Measurements from ENCODE around the gene CD320.

CD320 gene

GRCh38 chr19:8332976-8333766 lies 25.0 kb upstream of the CD320 start:
- Histone ChIP-seq H3K27me3 (ENCODE audit: control insufficient read depth in 1 of 2, insufficient read depth in 2 of 2, low read length in 2 of 2) (peaks cover 23 to 29% of the 10 kb centered on the region in 2 donors), H3K27ac (ENCODE audit: low read depth, low read length) (no peak overlapping the region)

GRCh38 chr19:8331263-8331845 lies 23.2 kb upstream of the CD320 start:
- Histone ChIP-seq H3K27ac (ENCODE audit: low read depth, low read length) (no peak overlapping the region), H3K4me1 (ENCODE audit: control insufficient read depth in 1 of 2, insufficient read depth in 2 of 2, low read length in 2 of 2) (peaks cover 0 to 8% of the 10 kb centered on the region in 2 donors), H3K9ac (ENCODE audit: low read depth in 1 of 2, low read length in 2 of 2) (no peak overlapping the region), H3K27me3 (ENCODE audit: control insufficient read depth in 1 of 2, insufficient read depth in 2 of 2, low read length in 2 of 2) (peaks cover 23 to 24% of the 10 kb centered on the region in 2 donors), H3K36me3 (ENCODE audit: control insufficient read depth in 1 of 2, insufficient read depth in 2 of 2, low read length in 2 of 2) (no peaks in the 10 kb centered on the region), H3K4me3 (ENCODE audit: low read depth in 1 of 2, low read length in 2 of 2) (no peak overlapping the region), H3K9me3 (ENCODE audit: control insufficient read depth in 1 of 2, low read length in 2 of 2) (no peaks in the 10 kb centered on the region)

More at GRCh38 chr19:8332976-8333766, 25.0 kb upstream of the CD320 start:
- H3K4me3 ChIP-seq (ENCODE audit: low read depth in 1 of 2, low read length in 2 of 2) = no peak overlapping the region
- no peak overlapping the region for H3K9ac ChIP-seq (ENCODE audit: low read depth in 1 of 2, low read length in 2 of 2)
- no peaks in the 10 kb centered on the region for H3K36me3 ChIP-seq (ENCODE audit: control insufficient read depth in 1 of 2, insufficient read depth in 2 of 2, low read length in 2 of 2)
- H3K9me3 ChIP-seq (ENCODE audit: control insufficient read depth in 1 of 2, low read length in 2 of 2) = no peaks in the 10 kb centered on the region
- peaks cover 0 to 8% of the 10 kb centered on the region in 2 donors for H3K4me1 ChIP-seq (ENCODE audit: control insufficient read depth in 1 of 2, insufficient read depth in 2 of 2, low read length in 2 of 2)

GRCh38 chr19:8329996-8330395 lies 21.8 kb upstream of the CD320 start:
- Histone ChIP-seq H3K4me1 (ENCODE audit: control insufficient read depth in 1 of 2, insufficient read depth in 2 of 2, low read length in 2 of 2) (peaks cover 0 to 8% of the 10 kb centered on the region in 2 donors), H3K36me3 (ENCODE audit: control insufficient read depth in 1 of 2, insufficient read depth in 2 of 2, low read length in 2 of 2) (no peaks in the 10 kb centered on the region), H3K4me3 (ENCODE audit: low read depth in 1 of 2, low read length in 2 of 2) (no peak overlapping the region), H3K27ac (ENCODE audit: low read depth, low read length) (no peak overlapping the region), H3K9me3 (ENCODE audit: control insufficient read depth in 1 of 2, low read length in 2 of 2) (no peaks in the 10 kb centered on the region), H3K27me3 (ENCODE audit: control insufficient read depth in 1 of 2, insufficient read depth in 2 of 2, low read length in 2 of 2) (peaks cover 17 to 20% of the 10 kb centered on the region in 2 donors), H3K9ac (ENCODE audit: low read depth in 1 of 2, low read length in 2 of 2) (no peak overlapping the region)

GRCh38 chr19:8325454-8325853 lies 17.3 kb upstream of the CD320 start:
- H3K9me3 ChIP-seq (ENCODE audit: control insufficient read depth in 1 of 2, low read length in 2 of 2) = no peaks in the 10 kb centered on the region
- peaks cover 8 to 20% of the 10 kb centered on the region in 2 donors for H3K36me3 ChIP-seq (ENCODE audit: control insufficient read depth in 1 of 2, insufficient read depth in 2 of 2, low read length in 2 of 2)
- H3K27ac ChIP-seq (ENCODE audit: low read depth, low read length) = no peak overlapping the region
- no peaks in the 10 kb centered on the region for H3K27me3 ChIP-seq (ENCODE audit: control insufficient read depth in 1 of 2, insufficient read depth in 2 of 2, low read length in 2 of 2)
- H3K4me1 ChIP-seq (ENCODE audit: control insufficient read depth in 1 of 2, insufficient read depth in 2 of 2, low read length in 2 of 2) = peaks cover 10 to 15% of the 10 kb centered on the region in 2 donors
- no peak overlapping the region for H3K9ac ChIP-seq (ENCODE audit: low read depth in 1 of 2, low read length in 2 of 2)
- no peak overlapping the region for H3K4me3 ChIP-seq (ENCODE audit: low read depth in 1 of 2, low read length in 2 of 2)

- no peak overlapping the region for H3K9ac ChIP-seq (ENCODE audit: low read depth in 1 of 2, low read length in 2 of 2)
- H3K9me3 ChIP-seq (ENCODE audit: control insufficient read depth in 1 of 2, low read length in 2 of 2) = no peaks in the 10 kb centered on the region
- H3K4me3 ChIP-seq (ENCODE audit: low read depth in 1 of 2, low read length in 2 of 2) = no peak overlapping the region
- peaks cover 17 to 25% of the 10 kb centered on the region in 2 donors for H3K4me1 ChIP-seq (ENCODE audit: control insufficient read depth in 1 of 2, insufficient read depth in 2 of 2, low read length in 2 of 2)
- no peaks in the 10 kb centered on the region for H3K27me3 ChIP-seq (ENCODE audit: control insufficient read depth in 1 of 2, insufficient read depth in 2 of 2, low read length in 2 of 2)
- H3K27ac ChIP-seq (ENCODE audit: low read depth, low read length) = no peak overlapping the region
- peaks cover 8 to 20% of the 10 kb centered on the region in 2 donors for H3K36me3 ChIP-seq (ENCODE audit: control insufficient read depth in 1 of 2, insufficient read depth in 2 of 2, low read length in 2 of 2)
Observed at GRCh38 chr19:8324186-8325050, 16.3 kb upstream of the CD320 start.

GRCh38 chr19:8323781-8324185 lies 15.6 kb upstream of the CD320 start:
- Histone ChIP-seq H3K9ac (ENCODE audit: low read depth in 1 of 2, low read length in 2 of 2) (no peak overlapping the region), H3K4me3 (ENCODE audit: low read depth in 1 of 2, low read length in 2 of 2) (no peak overlapping the region), H3K4me1 (ENCODE audit: control insufficient read depth in 1 of 2, insufficient read depth in 2 of 2, low read length in 2 of 2) (peaks cover 17 to 25% of the 10 kb centered on the region in 2 donors), H3K9me3 (ENCODE audit: control insufficient read depth in 1 of 2, low read length in 2 of 2) (no peaks in the 10 kb centered on the region), H3K36me3 (ENCODE audit: control insufficient read depth in 1 of 2, insufficient read depth in 2 of 2, low read length in 2 of 2) (peaks cover 8 to 20% of the 10 kb centered on the region in 2 donors), H3K27me3 (ENCODE audit: control insufficient read depth in 1 of 2, insufficient read depth in 2 of 2, low read length in 2 of 2) (no peaks in the 10 kb centered on the region), H3K27ac (ENCODE audit: low read depth, low read length) (no peak overlapping the region)

- H3K4me3 ChIP-seq (ENCODE audit: low read depth in 1 of 2, low read length in 2 of 2) = peak overlapping the region; percentile 95 to 98
- H3K9ac ChIP-seq (ENCODE audit: low read depth in 1 of 2, low read length in 2 of 2) = peak overlapping the region; percentile 91 to 99
- H3K27me3 ChIP-seq (ENCODE audit: control insufficient read depth in 1 of 2, insufficient read depth in 2 of 2, low read length in 2 of 2) = no peaks in the 10 kb centered on the region
- no peaks in the 10 kb centered on the region for H3K9me3 ChIP-seq (ENCODE audit: control insufficient read depth in 1 of 2, low read length in 2 of 2)
- no peak overlapping the region for H3K27ac ChIP-seq (ENCODE audit: low read depth, low read length)
- H3K4me1 ChIP-seq (ENCODE audit: control insufficient read depth in 1 of 2, insufficient read depth in 2 of 2, low read length in 2 of 2) = peaks cover 17 to 25% of the 10 kb centered on the region in 2 donors
- peaks cover 8 to 20% of the 10 kb centered on the region in 2 donors for H3K36me3 ChIP-seq (ENCODE audit: control insufficient read depth in 1 of 2, insufficient read depth in 2 of 2, low read length in 2 of 2)
Observed at GRCh38 chr19:8322638-8322997, 14.5 kb upstream of the CD320 start.

- Histone ChIP-seq H3K27ac (ENCODE audit: low read depth, low read length) (peak overlapping the region; percentile 62), H3K9me3 (ENCODE audit: control insufficient read depth in 1 of 2, low read length in 2 of 2) (no peaks in the 10 kb centered on the region), H3K36me3 (ENCODE audit: control insufficient read depth in 1 of 2, insufficient read depth in 2 of 2, low read length in 2 of 2) (peaks cover 8 to 20% of the 10 kb centered on the region in 2 donors), H3K27me3 (ENCODE audit: control insufficient read depth in 1 of 2, insufficient read depth in 2 of 2, low read length in 2 of 2) (no peaks in the 10 kb centered on the region), H3K9ac (ENCODE audit: low read depth in 1 of 2, low read length in 2 of 2) (peak overlapping the region; percentile 91 to 99), H3K4me3 (ENCODE audit: low read depth in 1 of 2, low read length in 2 of 2) (peak overlapping the region; percentile 95 to 98), H3K4me1 (ENCODE audit: control insufficient read depth in 1 of 2, insufficient read depth in 2 of 2, low read length in 2 of 2) (peaks cover 17 to 25% of the 10 kb centered on the region in 2 donors)
Observed at GRCh38 chr19:8321986-8322637, 14.0 kb upstream of the CD320 start.

- H3K9me3 ChIP-seq (ENCODE audit: control insufficient read depth in 1 of 2, low read length in 2 of 2) = no peaks in the 10 kb centered on the region
- H3K36me3 ChIP-seq (ENCODE audit: control insufficient read depth in 1 of 2, insufficient read depth in 2 of 2, low read length in 2 of 2) = peaks cover 8 to 22% of the 10 kb centered on the region in 2 donors
- peak within 1 kb of the TSS; percentile 99 to 100 for H3K9ac ChIP-seq (ENCODE audit: low read depth in 1 of 2, low read length in 2 of 2)
- peaks cover 17 to 25% of the 10 kb centered on the region in 2 donors for H3K4me1 ChIP-seq (ENCODE audit: control insufficient read depth in 1 of 2, insufficient read depth in 2 of 2, low read length in 2 of 2)
- peak within 1 kb of the TSS; percentile 92 for H3K27ac ChIP-seq (ENCODE audit: low read depth, low read length)
- no peaks in the 10 kb centered on the region for H3K27me3 ChIP-seq (ENCODE audit: control insufficient read depth in 1 of 2, insufficient read depth in 2 of 2, low read length in 2 of 2)
- H3K4me3 ChIP-seq (ENCODE audit: low read depth in 1 of 2, low read length in 2 of 2) = peak within 1 kb of the TSS; percentile 95 to 98
Observed at GRCh38 chr19:8321067-8321985, 13.2 kb upstream of the CD320 start, which contains the start of the genes NDUFA7 and RPS28. TSS of gene NDUFA7 (minus strand) at chr19:8321375. CDS start at chr19:8321358, 17 bp downstream. TSS of gene RPS28 (plus strand) at chr19:8321496. CDS start at chr19:8321531, 35 bp downstream.
